ENCODE measurements around the gene MARK2. TPM values are rescaled to one million over a fixed set of nuclear protein-coding genes. Genes with fewer than 3 reads are reported as not detected.

Gene MARK2
- total RNA-seq, 1 donor = 14.8 TPM

DNA sequence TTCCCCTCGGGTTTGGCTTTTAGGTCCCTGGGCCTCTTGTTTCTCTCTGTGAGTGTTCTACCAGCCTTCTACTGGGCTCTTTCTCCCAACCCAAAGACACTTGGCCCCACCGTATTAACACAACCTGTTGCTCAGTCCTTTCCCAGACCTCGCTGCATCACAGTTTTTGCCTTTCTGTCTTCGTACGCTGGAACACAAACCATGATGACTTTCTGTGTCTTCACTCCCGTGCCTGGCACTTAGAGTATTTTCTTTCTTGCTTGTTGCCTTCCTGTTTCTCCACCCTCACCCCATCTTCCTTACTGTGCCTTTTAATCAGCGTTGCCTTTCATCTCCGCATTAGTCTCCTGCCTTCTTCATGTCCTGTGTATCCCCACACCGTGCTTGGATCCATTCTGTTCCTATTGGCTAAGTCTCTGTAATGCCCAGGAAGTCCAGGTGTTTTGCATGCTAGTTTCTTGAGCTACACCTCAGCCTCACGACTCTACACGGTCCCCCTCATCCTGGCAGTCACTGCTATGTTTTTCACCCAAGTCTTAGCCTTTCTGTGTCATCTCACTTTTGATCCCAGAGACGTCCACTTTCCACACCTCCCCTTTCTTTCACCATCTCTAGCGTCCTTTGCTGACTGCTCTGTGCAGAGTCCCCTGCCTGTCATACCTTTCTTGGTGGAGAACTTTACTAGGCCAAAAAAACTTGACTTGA lies 1.6 kb downstream of the MARK2 start:
- H2AFZ ChIP-seq (ENCODE audit: low read length) = no peak overlapping the region
- TF ChIP-seq CTCF (IDR thresholded peaks at IDR 0.05; ENCODE audit: extremely low read depth, low read depth, low read length) = no peak
- no peaks in the 10 kb centered on the region for H3K9me3 ChIP-seq (ENCODE audit: low read depth, low read length)
- peak overlapping the region; percentile 52 for H3K27ac ChIP-seq (ENCODE audit: low read depth, low read length)
- no peaks in the 10 kb centered on the region for H3K27me3 ChIP-seq (ENCODE audit: insufficient read depth, low read length)
- DNase-seq (ENCODE audit: insufficient read length, low spot score, missing footprints) = peak; percentile 81
- H3K4me2 ChIP-seq (ENCODE audit: insufficient read depth, low read length) = peak overlapping the region; percentile 93
- peaks cover 4% of the 10 kb centered on the region for H3K36me3 ChIP-seq (ENCODE audit: insufficient read depth, low read length)
- H3K4me3 ChIP-seq (ENCODE audit: insufficient read depth, low read length) = peak overlapping the region; percentile 91
- peaks cover 66% of the 10 kb centered on the region for H3K79me2 ChIP-seq (ENCODE audit: insufficient read depth, low read length)
- peaks cover 50% of the 10 kb centered on the region for H4K20me1 ChIP-seq (ENCODE audit: insufficient read depth, low read length)
- H3K4me1 ChIP-seq (ENCODE audit: insufficient read depth, low read length) = peaks cover 36% of the 10 kb centered on the region

- no peaks in the 10 kb centered on the region for H3K9me3 ChIP-seq (ENCODE audit: low read depth, low read length)
- H3K79me2 ChIP-seq (ENCODE audit: insufficient read depth, low read length) = peaks cover 76% of the 10 kb centered on the region
- peak overlapping the region; percentile 93 for H3K4me2 ChIP-seq (ENCODE audit: insufficient read depth, low read length)
- H3K36me3 ChIP-seq (ENCODE audit: insufficient read depth, low read length) = peaks cover 4% of the 10 kb centered on the region
- peaks cover 56% of the 10 kb centered on the region for H4K20me1 ChIP-seq (ENCODE audit: insufficient read depth, low read length)
- no peak for DNase-seq (ENCODE audit: insufficient read length, low spot score, missing footprints)
- peak overlapping the region; percentile 52 for H3K27ac ChIP-seq (ENCODE audit: low read depth, low read length)
- no peaks in the 10 kb centered on the region for H3K27me3 ChIP-seq (ENCODE audit: insufficient read depth, low read length)
- TF ChIP-seq CTCF (IDR thresholded peaks at IDR 0.05; ENCODE audit: extremely low read depth, low read depth, low read length) = no peak
- peak overlapping the region; percentile 91 for H3K4me3 ChIP-seq (ENCODE audit: insufficient read depth, low read length)
- peaks cover 40% of the 10 kb centered on the region for H3K4me1 ChIP-seq (ENCODE audit: insufficient read depth, low read length)
- no peak overlapping the region for H2AFZ ChIP-seq (ENCODE audit: low read length)
These were observed 2.6 kb downstream of the MARK2 start for GRCh38 chr11:63841554-63841953.

DNA sequence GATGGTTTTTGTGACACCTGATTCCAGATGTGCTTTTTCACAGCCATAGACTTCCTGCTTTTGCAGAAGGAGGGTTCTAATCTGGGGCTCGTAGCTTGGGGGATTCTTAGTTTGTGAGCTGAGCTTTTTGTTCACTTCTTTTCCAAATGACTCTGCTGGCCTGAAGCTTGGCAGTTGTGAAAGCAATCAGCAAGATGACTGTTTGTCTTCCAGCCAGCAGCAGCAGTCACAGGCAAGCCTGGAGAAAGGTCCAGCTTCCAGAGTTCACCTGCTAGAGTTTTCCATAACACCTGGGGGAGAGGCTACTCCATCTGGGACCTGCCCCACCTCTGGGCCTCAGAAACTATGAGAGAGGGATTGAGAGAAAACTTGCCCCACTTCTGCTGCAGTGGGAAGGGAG lies 4.1 kb downstream of the MARK2 start:
- Histone ChIP-seq H4K20me1 (ENCODE audit: insufficient read depth, low read length) (peaks cover 68% of the 10 kb centered on the region), H2AFZ (ENCODE audit: low read length) (no peak overlapping the region), H3K27ac (ENCODE audit: low read depth, low read length) (no peak overlapping the region), H3K79me2 (ENCODE audit: insufficient read depth, low read length) (peaks cover 90% of the 10 kb centered on the region), H3K36me3 (ENCODE audit: insufficient read depth, low read length) (peaks cover 4% of the 10 kb centered on the region), H3K4me3 (ENCODE audit: insufficient read depth, low read length) (no peak overlapping the region), H3K9me3 (ENCODE audit: low read depth, low read length) (no peaks in the 10 kb centered on the region), H3K4me1 (ENCODE audit: insufficient read depth, low read length) (peaks cover 37% of the 10 kb centered on the region), H3K4me2 (ENCODE audit: insufficient read depth, low read length) (no peak overlapping the region), H3K27me3 (ENCODE audit: insufficient read depth, low read length) (no peaks in the 10 kb centered on the region)
- TF ChIP-seq CTCF (IDR thresholded peaks at IDR 0.05; ENCODE audit: extremely low read depth, low read depth, low read length) = no peak
- no peak for DNase-seq (ENCODE audit: insufficient read length, low spot score, missing footprints)

GRCh38 chr11:63844836-63845235 lies 5.9 kb downstream of the MARK2 start:
- H3K36me3 ChIP-seq (ENCODE audit: insufficient read depth, low read length) = peaks cover 4% of the 10 kb centered on the region
- H3K4me1 ChIP-seq (ENCODE audit: insufficient read depth, low read length) = peaks cover 31% of the 10 kb centered on the region
- no peak overlapping the region for H3K4me2 ChIP-seq (ENCODE audit: insufficient read depth, low read length)
- peaks cover 92% of the 10 kb centered on the region for H3K79me2 ChIP-seq (ENCODE audit: insufficient read depth, low read length)
- no peaks in the 10 kb centered on the region for H3K27me3 ChIP-seq (ENCODE audit: insufficient read depth, low read length)
- H2AFZ ChIP-seq (ENCODE audit: low read length) = no peak overlapping the region
- no peak for TF ChIP-seq CTCF (IDR thresholded peaks at IDR 0.05; ENCODE audit: extremely low read depth, low read depth, low read length)
- H3K27ac ChIP-seq (ENCODE audit: low read depth, low read length) = peak overlapping the region; percentile 36
- no peak overlapping the region for H3K4me3 ChIP-seq (ENCODE audit: insufficient read depth, low read length)
- peaks cover 73% of the 10 kb centered on the region for H4K20me1 ChIP-seq (ENCODE audit: insufficient read depth, low read length)
- no peak for DNase-seq (ENCODE audit: insufficient read length, low spot score, missing footprints)
- H3K9me3 ChIP-seq (ENCODE audit: low read depth, low read length) = no peaks in the 10 kb centered on the region
